ENCODE results near the gene GALNT9.

The GALNT9 gene

GRCh38 chr12:132167611-132168310 lies 161.6 kb downstream of the GALNT9 start:
- H3K9me3 Mint-ChIP-seq, result peaks cover 5% of the 10 kb centered on the region
- ATAC-seq, result no peak
- H3K4me3 Mint-ChIP-seq, result no peak overlapping the region

GRCh38 chr12:132166801-132167591 lies 162.4 kb downstream of the GALNT9 start:
- peaks cover 5% of the 10 kb centered on the region for H3K9me3 Mint-ChIP-seq
- DNase-seq (ENCODE audit: low spot score in 2 of 2) (no peak), ATAC-seq (no peak)
- no peak overlapping the region for H3K4me3 Mint-ChIP-seq
- peaks cover 29% of the 10 kb centered on the region for H3K4me1 Mint-ChIP-seq
- no peak overlapping the region for H3K27ac Mint-ChIP-seq
- no peaks in the 10 kb centered on the region for H3K36me3 Mint-ChIP-seq

More at GRCh38 chr12:132167611-132168310, 161.6 kb downstream of the GALNT9 start:
- peaks cover 32% of the 10 kb centered on the region for H3K4me1 Mint-ChIP-seq
- H3K27ac Mint-ChIP-seq, result no peak overlapping the region
- no peak for DNase-seq (ENCODE audit: low spot score in 2 of 2)
- H3K36me3 Mint-ChIP-seq, result no peaks in the 10 kb centered on the region

GRCh38 chr12:132166093-132166492 lies 163.3 kb downstream of the GALNT9 start:
- H3K36me3 Mint-ChIP-seq, result no peaks in the 10 kb centered on the region
- DNase-seq (ENCODE audit: low spot score in 2 of 2) (no peak), ATAC-seq (no peak)
- H3K4me3 Mint-ChIP-seq, result no peak overlapping the region
- no peak overlapping the region for H3K27ac Mint-ChIP-seq
- peaks cover 29% of the 10 kb centered on the region for H3K4me1 Mint-ChIP-seq
- H3K9me3 Mint-ChIP-seq, result peaks cover 5% of the 10 kb centered on the region

- ATAC-seq (no peak), DNase-seq (ENCODE audit: low spot score in 2 of 2) (no peak)
- peaks cover 29% of the 10 kb centered on the region for H3K4me1 Mint-ChIP-seq
- H3K27ac Mint-ChIP-seq, result no peak overlapping the region
- no peak overlapping the region for H3K4me3 Mint-ChIP-seq
- H3K9me3 Mint-ChIP-seq, result peaks cover 5% of the 10 kb centered on the region
- H3K36me3 Mint-ChIP-seq, result no peaks in the 10 kb centered on the region
Observed at GRCh38 chr12:132165584-132165983, 163.8 kb downstream of the GALNT9 start.

GRCh38 chr12:132164426-132164825 lies 165.0 kb downstream of the GALNT9 start:
- no peak overlapping the region for H3K27ac Mint-ChIP-seq
- no peak overlapping the region for H3K4me3 Mint-ChIP-seq
- DNase-seq (ENCODE audit: low spot score in 2 of 2) (no peak), ATAC-seq (no peak)
- H3K36me3 Mint-ChIP-seq, result no peaks in the 10 kb centered on the region
- H3K4me1 Mint-ChIP-seq, result peaks cover 29% of the 10 kb centered on the region
- peaks cover 5% of the 10 kb centered on the region for H3K9me3 Mint-ChIP-seq

- Mint-ChIP-seq H3K27ac (no peak overlapping the region), H3K4me3 (no peak overlapping the region)
- no peak for ATAC-seq
Observed at GRCh38 chr12:132163911-132164288, 165.5 kb downstream of the GALNT9 start.

GRCh38 chr12:132163041-132163910 lies 166.1 kb downstream of the GALNT9 start:
- Mint-ChIP-seq H3K4me1 (peaks cover 29% of the 10 kb centered on the region), H3K27ac (peak overlapping the region; percentile 73), H3K9me3 (peaks cover 5% of the 10 kb centered on the region), H3K4me3 (peak overlapping the region; percentile 36), H3K36me3 (no peaks in the 10 kb centered on the region)
- ATAC-seq, result peak; percentile 24
- no peak for DNase-seq (ENCODE audit: low spot score in 2 of 2)

More at GRCh38 chr12:132163911-132164288, 165.5 kb downstream of the GALNT9 start:
- DNase-seq (ENCODE audit: low spot score in 2 of 2), result no peak
- H3K9me3 Mint-ChIP-seq, result peaks cover 5% of the 10 kb centered on the region
- H3K4me1 Mint-ChIP-seq, result peaks cover 29% of the 10 kb centered on the region
- H3K36me3 Mint-ChIP-seq, result no peaks in the 10 kb centered on the region

GRCh38 chr12:132162508-132163031 lies 166.8 kb downstream of the GALNT9 start:
- Mint-ChIP-seq H3K27ac (peak overlapping the region; percentile 53), H3K4me3 (peak overlapping the region; percentile 36)
- DNase-seq (ENCODE audit: low spot score in 2 of 2), result no peak

GRCh38 chr12:132161796-132162507 lies 167.4 kb downstream of the GALNT9 start:
- H3K36me3 Mint-ChIP-seq, result no peaks in the 10 kb centered on the region
- DNase-seq (ENCODE audit: low spot score in 2 of 2) (no peak), ATAC-seq (no peak)
- H3K4me3 Mint-ChIP-seq, result peak overlapping the region; percentile 36
- H3K9me3 Mint-ChIP-seq, result peaks cover 2% of the 10 kb centered on the region
- peak overlapping the region; percentile 53 for H3K27ac Mint-ChIP-seq
- H3K4me1 Mint-ChIP-seq, result peaks cover 21% of the 10 kb centered on the region

More at GRCh38 chr12:132162508-132163031, 166.8 kb downstream of the GALNT9 start:
- ATAC-seq, result peak; percentile 46
- Mint-ChIP-seq H3K4me1 (peaks cover 27% of the 10 kb centered on the region), H3K9me3 (peaks cover 5% of the 10 kb centered on the region), H3K36me3 (no peaks in the 10 kb centered on the region)

GRCh38 chr12:132161036-132161781 lies 168.2 kb downstream of the GALNT9 start:
- no peak for ATAC-seq
- no peak overlapping the region for H3K4me3 Mint-ChIP-seq
- DNase-seq (ENCODE audit: low spot score in 2 of 2), result no peak

GRCh38 chr12:132160601-132161035 lies 168.8 kb downstream of the GALNT9 start:
- no peaks in the 10 kb centered on the region for H3K9me3 Mint-ChIP-seq
- H3K4me1 Mint-ChIP-seq, result peaks cover 17% of the 10 kb centered on the region
- no peak for ATAC-seq
- no peak overlapping the region for H3K4me3 Mint-ChIP-seq
- no peak for DNase-seq (ENCODE audit: low spot score in 2 of 2)
- no peaks in the 10 kb centered on the region for H3K36me3 Mint-ChIP-seq
- no peak overlapping the region for H3K27ac Mint-ChIP-seq

More at GRCh38 chr12:132161036-132161781, 168.2 kb downstream of the GALNT9 start:
- Mint-ChIP-seq H3K36me3 (no peaks in the 10 kb centered on the region), H3K9me3 (no peaks in the 10 kb centered on the region), H3K27ac (no peak overlapping the region), H3K4me1 (peaks cover 17% of the 10 kb centered on the region)

GRCh38 chr12:132160016-132160415 lies 169.4 kb downstream of the GALNT9 start:
- Mint-ChIP-seq H3K36me3 (no peaks in the 10 kb centered on the region), H3K4me3 (no peak overlapping the region), H3K27ac (no peak overlapping the region), H3K9me3 (no peaks in the 10 kb centered on the region), H3K4me1 (peaks cover 17% of the 10 kb centered on the region)
- no peak for DNase-seq (ENCODE audit: low spot score in 2 of 2)
- no peak for ATAC-seq

GRCh38 chr12:132159555-132160003 lies 169.8 kb downstream of the GALNT9 start:
- Mint-ChIP-seq H3K36me3 (no peaks in the 10 kb centered on the region), H3K4me3 (no peak overlapping the region), H3K27ac (no peak overlapping the region), H3K4me1 (peaks cover 15% of the 10 kb centered on the region), H3K9me3 (no peaks in the 10 kb centered on the region)
- ATAC-seq (no peak), DNase-seq (ENCODE audit: low spot score in 2 of 2) (no peak)
